HG03196 (cell line): ENCODE results near the gene HLA-DOB.
"Not testable (repeated sequence)": the region's sequence is repeated elsewhere in the genome, so short reads cannot be mapped to it uniquely, and the experiment has no call there.

Experiments
- ATAC-seq: cut with Tn5 transposase; IDR thresholded peaks from one replicate; pipeline ENCODE4 v1.9.1; 2021; ENCODE audit not compliant: unreplicated experiment

The HLA-DOB gene

GRCh38 chr6:32815115-32815514 is 1.7 kb downstream of the HLA-DOB start:
- no peak for ATAC-seq

GRCh38 chr6:32814145-32814544 is 2.7 kb downstream of the HLA-DOB start:
- no peak for ATAC-seq

- ATAC-seq: no peak
Measured at GRCh38 chr6:32809171-32809570, 7.6 kb downstream of the HLA-DOB start.

DNA sequence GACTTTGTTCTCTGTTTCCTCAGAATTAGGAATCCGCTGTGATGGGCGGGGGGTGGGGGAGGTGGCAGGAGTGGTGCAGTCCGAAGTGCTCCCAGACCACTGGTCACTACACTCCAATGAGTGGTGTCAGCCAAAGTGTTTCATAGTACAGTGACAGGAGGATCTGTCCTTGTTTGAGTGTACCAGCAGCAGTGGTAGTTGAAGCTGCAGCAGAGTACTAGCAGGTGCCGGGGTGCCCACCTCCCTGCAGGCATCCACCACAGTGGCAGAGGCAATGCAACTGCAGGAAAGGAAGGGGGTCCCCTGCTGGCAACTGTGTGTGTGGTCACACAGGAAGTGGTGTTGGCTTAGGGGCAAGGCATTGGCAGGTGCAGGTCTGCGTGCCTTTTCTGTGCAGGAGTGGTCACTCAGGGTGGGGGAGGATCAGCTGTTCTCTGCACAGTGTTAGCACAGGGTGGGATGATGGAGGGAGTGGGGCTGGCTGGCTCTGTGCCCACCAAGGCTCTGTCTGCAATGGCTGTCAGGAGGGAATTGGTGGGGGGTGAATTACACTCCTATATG is 9.7 kb downstream of the HLA-DOB start:
- ATAC-seq: no peak

DNA sequence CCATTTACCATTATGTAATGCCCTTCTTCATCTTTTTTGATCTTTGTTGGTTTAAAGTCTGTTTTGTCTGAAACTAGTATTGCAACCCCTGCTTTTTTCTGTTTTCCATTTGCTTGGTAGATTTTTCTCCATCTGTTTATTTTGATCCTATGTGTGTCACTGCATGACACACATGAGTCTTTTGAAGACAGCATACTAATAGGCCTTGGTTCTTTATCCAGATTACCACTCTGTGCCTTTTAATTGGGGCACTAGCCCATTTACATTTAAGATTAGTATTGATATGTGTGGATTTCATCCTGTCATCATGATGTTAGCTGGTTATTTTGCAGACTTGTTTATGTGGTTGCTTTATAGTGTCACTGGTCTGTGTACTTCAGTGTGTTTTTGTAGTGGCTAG is 11.4 kb downstream of the HLA-DOB start:
- ATAC-seq: not testable (repeated sequence)

DNA sequence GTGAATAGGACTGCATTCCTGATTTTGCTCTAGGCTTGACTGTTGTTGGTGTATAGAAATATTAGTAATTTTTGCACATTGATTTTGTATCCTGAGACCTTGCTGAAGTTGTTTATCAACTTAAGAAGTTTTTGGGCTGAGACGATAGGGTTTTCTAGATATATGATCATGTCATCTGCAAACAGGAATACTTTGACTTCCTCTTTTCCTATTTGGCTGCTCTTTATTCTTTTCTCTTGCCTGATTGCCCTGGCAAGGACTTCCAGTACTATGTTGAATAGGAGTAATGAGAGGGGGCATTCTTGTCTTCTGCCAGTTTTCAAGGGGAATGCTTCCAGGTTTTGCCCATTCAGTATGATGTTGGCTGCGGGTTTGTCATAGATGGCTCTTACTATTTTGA is 13.4 kb downstream of the HLA-DOB start:
- no peak for ATAC-seq

GRCh38 chr6:32799740-32800139 is 17.1 kb downstream of the HLA-DOB start:
- ATAC-seq: no peak

DNA sequence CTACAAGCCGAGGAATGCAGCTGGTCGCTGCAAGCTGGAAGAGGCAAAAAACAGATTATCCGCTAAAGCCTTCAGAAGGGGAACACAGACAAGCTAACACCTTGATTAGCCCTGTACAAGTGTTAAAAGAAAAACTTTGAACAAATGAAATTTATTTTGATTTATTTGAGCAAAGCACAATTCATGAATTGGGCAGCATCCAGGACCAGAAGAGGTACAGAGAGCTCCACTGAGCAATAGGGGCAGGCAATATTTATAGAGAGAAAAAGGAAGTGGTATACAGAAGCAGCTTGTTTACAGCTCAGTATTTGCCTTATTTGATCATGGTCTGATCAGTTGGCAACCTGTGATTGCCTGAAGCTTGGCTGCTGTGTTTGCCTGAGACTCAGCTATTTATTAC is 17.6 kb downstream of the HLA-DOB start:
- no peak for ATAC-seq

DNA sequence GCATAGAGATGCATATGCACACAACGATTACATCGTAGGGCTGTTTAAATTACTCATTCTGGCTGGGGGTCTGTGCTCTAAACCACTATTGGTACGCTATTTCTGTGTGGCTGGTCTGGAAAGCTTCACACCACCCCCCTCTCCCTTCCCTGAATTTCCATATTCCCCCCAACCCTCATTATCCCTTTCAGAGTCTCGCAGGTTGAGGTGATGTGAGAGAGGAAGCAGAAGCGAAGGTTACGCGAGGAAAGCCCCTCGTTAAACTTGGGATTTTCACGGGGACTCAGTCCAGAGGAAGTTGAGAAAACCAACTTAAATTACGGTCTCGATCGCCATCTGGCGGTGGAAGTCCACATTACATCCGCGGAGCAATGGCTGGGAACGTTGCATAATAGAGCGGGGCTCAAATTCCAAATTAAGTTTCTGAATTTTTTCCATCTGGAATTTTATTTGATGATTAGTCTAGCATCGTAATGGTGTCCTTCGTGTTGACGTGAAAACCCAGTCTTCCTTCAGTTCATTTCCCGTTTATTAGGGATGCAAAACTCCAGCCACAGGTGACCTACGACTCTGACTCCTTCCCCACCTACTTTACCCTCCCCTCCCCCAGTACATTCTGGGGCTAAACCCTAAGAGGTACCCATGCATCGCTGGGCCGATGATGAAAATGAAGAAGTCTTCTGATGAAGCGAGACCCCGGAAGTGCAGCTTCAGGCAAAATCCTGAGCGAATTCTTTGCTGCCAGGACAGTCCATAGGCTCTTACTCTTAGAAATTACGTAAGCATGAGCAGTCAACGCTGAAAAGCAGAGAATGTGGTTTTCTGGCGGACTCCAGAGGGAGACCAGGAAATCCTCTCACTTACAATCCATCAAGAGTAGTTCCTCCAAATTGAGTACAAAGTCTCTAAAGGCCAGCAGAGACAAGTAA is 19.7 kb downstream of the HLA-DOB start:
- no peak for ATAC-seq

DNA sequence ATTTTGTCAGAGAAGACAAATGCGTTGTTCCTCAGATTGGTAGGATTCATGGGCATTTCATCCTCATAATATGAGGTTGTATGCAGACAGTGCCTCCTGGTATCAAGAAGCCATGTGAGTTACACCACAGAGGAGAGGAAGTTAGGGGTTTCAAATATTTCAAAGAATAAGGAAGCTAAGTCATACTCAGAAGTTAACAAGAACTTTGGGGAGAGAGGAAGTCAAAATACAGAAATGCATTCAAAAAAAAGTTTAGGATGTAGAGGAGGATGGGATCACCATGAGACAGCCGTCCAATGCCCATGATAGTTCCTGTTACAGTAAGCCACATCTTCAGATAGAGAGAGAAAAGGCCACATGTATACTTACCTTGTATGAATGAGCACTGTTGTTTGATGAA is 22.3 kb downstream of the HLA-DOB start:
- ATAC-seq: no peak

DNA sequence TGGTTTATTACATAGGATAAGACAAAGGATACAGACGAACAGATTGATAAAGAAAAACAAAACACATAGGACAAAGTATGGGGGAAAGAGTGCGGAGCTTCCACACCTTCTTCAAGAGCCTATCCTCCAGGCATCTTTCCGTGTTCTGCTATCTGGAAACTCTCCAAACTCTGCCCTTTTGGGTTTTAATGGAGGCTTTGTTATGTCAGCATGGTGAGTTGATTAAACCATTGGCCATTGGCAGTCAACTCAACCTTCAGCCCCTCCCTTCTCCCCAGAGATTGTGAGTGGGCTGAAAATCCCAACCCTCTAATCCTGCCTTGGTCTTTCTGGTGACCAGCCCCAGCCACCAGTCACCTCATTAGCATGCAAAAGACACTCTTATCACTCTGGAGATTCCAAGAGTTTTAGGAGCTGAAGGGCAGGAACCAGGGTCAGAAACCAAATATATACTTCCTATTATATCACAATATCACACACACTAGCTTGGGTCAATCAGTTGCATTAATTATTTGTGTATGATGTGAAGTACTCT is 23.8 kb downstream of the HLA-DOB start:
- no peak for ATAC-seq

DNA sequence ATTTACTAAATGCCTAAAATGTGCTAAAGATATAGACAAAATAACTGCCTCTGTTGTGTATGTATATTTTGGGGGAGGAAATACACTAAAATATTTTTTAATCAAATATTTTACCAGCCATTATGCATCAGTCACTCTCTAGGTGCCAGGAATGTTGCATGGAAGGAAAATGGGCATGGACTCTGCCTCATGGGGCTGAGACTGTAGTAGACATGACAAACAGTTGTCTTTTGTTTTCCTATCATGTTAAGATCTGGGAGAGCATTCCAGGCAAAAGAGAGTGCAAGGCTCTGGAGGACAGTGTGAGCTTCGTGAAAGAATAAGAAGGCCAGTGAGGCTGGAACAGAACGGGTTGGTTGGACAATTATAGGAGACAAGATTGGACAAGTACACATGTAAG is 26.5 kb downstream of the HLA-DOB start:
- ATAC-seq: no peak

DNA sequence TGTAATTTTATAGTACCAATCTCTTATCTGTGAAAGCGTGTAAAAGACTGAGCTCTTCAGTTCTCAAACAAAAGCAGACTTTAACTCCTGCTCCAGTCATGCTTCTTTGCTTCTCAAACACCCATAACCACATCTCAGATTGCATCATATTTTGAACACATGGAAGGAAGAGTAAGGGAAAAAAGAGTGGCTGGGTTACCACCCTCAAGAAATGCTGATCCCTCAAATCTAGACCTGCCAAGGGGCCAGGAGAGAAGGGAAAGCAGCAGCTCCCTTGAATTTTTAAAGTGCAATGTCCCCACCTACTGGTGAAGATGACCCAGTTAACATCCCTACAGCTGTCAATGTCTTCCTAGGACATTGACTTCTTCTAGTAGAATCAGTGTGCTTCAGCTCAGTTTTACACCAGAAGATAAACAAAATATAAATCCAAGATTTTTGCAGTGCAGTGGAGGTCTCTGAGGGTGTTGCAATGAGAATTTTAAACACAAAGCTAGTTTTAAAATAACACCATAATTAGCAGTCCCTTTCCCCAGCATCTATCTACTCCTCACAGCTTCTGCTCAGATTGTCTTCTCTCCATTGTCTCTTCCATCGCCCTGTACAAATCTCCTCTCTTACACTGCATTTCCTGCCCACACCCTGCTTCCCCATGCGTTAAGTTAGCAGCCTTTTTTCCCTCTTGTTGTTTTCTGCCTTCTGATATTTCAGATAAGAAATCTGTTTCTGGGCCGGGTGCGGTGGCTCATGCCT is 30.8 kb downstream of the HLA-DOB start:
- ATAC-seq: no peak

- ATAC-seq: not testable (repeated sequence)
Measured at GRCh38 chr6:32782923-32783322, 33.9 kb downstream of the HLA-DOB start.

- ATAC-seq: no peak
Measured at GRCh38 chr6:32779036-32779435, 37.8 kb downstream of the HLA-DOB start.

- ATAC-seq: no peak
Measured at GRCh38 chr6:32775071-32775470, 41.7 kb downstream of the HLA-DOB start.

DNA sequence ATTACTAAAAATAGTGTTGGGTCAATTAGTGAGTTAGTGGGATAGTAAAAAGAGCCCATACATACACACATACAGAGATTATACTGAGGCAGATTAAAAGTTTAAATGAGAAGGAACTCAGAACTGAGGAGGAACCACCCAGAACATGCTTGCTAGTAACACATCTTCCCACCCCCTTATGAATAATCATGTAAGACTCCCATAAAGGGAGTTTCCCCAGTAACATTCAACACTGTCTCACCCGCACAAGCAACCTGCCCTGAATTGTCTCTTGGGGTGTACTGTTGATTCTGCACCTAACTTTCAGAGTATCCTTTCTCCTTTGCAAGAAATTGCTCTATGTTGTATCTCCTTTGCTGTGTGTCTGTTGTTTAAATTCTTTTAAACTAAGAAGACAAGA is 42.4 kb downstream of the HLA-DOB start:
- ATAC-seq: no peak

DNA sequence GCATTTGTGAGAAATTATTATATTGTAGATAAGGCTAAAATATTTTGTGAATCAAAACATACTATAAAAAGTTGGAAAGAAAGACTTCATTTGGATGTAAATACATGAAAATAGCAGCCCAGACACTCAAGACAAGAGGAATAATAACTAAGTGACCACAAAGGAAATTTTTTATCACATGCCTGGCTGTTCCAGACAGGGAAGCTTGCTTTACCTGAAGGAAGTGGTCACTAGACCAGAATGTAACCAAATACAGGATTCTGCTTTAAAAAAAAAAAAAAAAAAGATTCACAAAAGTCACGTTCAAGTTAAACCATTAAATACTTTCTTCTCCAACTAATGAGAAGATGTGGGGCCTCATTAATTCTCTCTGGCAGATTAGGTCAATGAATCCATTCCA is 44.1 kb downstream of the HLA-DOB start:
- ATAC-seq: no peak

- no peak for ATAC-seq
Measured at GRCh38 chr6:32764048-32764447, 52.8 kb downstream of the HLA-DOB start.

DNA sequence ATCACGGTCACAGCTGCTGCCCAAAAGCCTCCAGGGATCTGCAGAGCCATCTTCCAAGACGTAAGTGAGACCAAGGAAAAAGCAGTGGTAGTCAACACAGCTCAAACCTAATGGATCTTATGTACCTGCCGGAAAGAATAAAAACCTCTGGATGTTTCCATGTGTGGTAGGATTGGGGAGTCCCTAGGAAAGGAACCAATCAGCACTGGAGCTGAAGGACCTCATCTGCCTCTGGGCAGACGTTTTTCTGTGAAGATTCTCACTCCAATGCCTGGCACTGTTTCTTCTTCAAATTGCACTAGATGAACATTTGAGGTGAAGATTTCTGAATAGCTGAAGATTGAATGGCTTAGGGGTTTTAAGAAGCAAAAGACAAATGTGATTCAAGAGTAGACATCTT is 53.4 kb downstream of the HLA-DOB start, which contains the start of gene HLA-DQB2:
Gene HLA-DQB2, minus strand, starts transcription at position 112 of the 400 bp plus-strand sequence. Its CDS starts 62 bp downstream, at position 50.
- no peak for ATAC-seq
